GM06990 (cell line): ENCODE results near the gene TTC39A.

ENCODE experiments used
- DNase-seq: peaks from one replicate; pipeline ENCODE4 v3.0.0-alpha.2; 2011; ENCODE audit not compliant: insufficient read length; ENCODE audit errors: extremely low read depth
- H3K27me3 ChIP-seq: replicated peaks from 2 replicates; pipeline ENCODE4 v1.6.0; 2011; ENCODE audit warnings: low read length; ENCODE audit not compliant: control insufficient read depth, insufficient read depth
- H3K36me3 ChIP-seq: 2 replicates; pipeline ENCODE4 v1.5.1; 2011; ENCODE audit warnings: low read length; ENCODE audit not compliant: control insufficient read depth, insufficient read depth
- H3K4me3 ChIP-seq: replicated peaks from 2 replicates; pipeline ENCODE4 v1.5.1; 2011; ENCODE audit warnings: low read depth, mild to moderate bottlenecking, control low read depth, low read length
- CTCF ChIP-seq: IDR thresholded peaks from 2 replicates; pipeline ENCODE4 v1.5.1; 2011; ENCODE audit warnings: low read length, control low read depth, mild to moderate bottlenecking, inconsistent platforms; ENCODE audit not compliant: insufficient read depth, poor library complexity, severe bottlenecking

Gene TTC39A

GRCh38 chr1:51365774-51366173 is 35.4 kb upstream of the TTC39A start:
- H3K36me3 ChIP-seq = peaks cover 5% of the 10 kb centered on the region
- no peak for TF ChIP-seq CTCF
- DNase-seq = no peak
- H3K4me3 ChIP-seq = no peak overlapping the region
- no peaks in the 10 kb centered on the region for H3K27me3 ChIP-seq

- H3K36me3 ChIP-seq = peaks cover 8% of the 10 kb centered on the region
- H3K27me3 ChIP-seq = no peaks in the 10 kb centered on the region
- no peak overlapping the region for H3K4me3 ChIP-seq
- no peak for TF ChIP-seq CTCF
- DNase-seq = no peak
Observed at GRCh38 chr1:51359879-51360278, 29.5 kb upstream of the TTC39A start.

- Histone ChIP-seq H3K27me3 (no peaks in the 10 kb centered on the region), H3K36me3 (peaks cover 2% of the 10 kb centered on the region), H3K4me3 (no peak overlapping the region)
- no peak for TF ChIP-seq CTCF
- DNase-seq = no peak
Observed at GRCh38 chr1:51355382-51355781, 25.0 kb upstream of the TTC39A start.

- no peak for TF ChIP-seq CTCF
- H3K36me3 ChIP-seq = peaks cover 2% of the 10 kb centered on the region
- H3K4me3 ChIP-seq = no peak overlapping the region
- DNase-seq = no peak
- no peaks in the 10 kb centered on the region for H3K27me3 ChIP-seq
Observed at GRCh38 chr1:51354416-51354815, 24.1 kb upstream of the TTC39A start.

- no peak for DNase-seq
- TF ChIP-seq CTCF = no peak
- H3K4me3 ChIP-seq = no peak overlapping the region
- no peaks in the 10 kb centered on the region; the same call in 1 of the 2 replicates for H3K36me3 ChIP-seq
- H3K27me3 ChIP-seq = no peaks in the 10 kb centered on the region
Observed at GRCh38 chr1:51351907-51352306, 21.5 kb upstream of the TTC39A start.

- Histone ChIP-seq H3K36me3 (no peaks in the 10 kb centered on the region; the same call in 1 of the 2 replicates), H3K4me3 (no peak overlapping the region), H3K27me3 (0 out of 2 replicates have a peak, but pooled peaks cover 1% of the 10 kb centered on the region)
- TF ChIP-seq CTCF = no peak
- DNase-seq = no peak
Observed at GRCh38 chr1:51349862-51350261, 19.5 kb upstream of the TTC39A start.
